GM18498 (cell line): ENCODE data around the gene NUDT3.
"Not testable (repeated sequence)": the region's sequence is repeated elsewhere in the genome, so short reads cannot be mapped to it uniquely, and the experiment has no call there.

Experiments
- ATAC-seq: cut with Tn5 transposase; IDR thresholded peaks from one replicate; pipeline ENCODE4 v1.9.1; 2021; ENCODE audit warnings: mild to moderate bottlenecking, moderate library complexity; ENCODE audit not compliant: unreplicated experiment

NUDT3 gene

DNA sequence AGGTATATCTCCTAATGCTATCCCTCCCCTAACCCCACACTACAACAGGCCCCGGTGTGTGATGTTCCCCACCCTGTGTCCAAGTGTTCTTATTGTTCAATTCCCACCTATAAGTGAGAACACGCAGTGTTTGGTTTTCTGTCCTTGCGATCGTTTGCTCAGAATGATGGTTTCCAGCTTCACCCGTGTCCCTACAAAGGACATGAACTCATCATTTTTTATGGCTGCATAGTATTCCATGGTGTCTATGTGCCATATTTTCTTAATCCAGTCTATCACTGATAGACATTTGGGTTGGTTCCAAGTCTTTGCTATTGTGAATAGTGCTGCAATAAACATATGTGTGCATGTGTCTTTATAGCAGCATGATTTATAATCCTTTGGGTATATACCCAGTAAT is 20.6 kb downstream of the NUDT3 start:
- not testable (repeated sequence) for ATAC-seq

DNA sequence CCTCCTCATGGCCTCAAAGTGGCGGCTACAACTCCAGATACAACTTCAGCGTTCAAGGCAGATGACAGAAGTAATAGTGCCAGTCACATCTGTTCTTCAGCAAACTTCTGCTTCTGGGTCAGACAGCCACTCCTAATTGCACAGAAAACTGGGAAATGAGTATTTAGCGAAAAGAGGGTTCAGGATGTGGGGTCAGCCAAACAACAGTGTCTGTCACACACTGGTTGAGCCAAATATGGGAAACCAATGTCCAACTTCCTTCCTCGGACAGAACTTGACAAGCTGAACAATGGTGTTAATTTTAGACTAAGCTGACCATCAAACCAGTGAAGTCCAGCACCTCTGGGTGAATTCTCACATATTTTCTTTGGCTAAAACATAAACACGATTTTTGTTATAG is 22.1 kb downstream of the NUDT3 start:
- ATAC-seq = no peak

GRCh38 chr6:34369385-34369784 is 23.1 kb downstream of the NUDT3 start:
- ATAC-seq = no peak

- ATAC-seq = no peak
These were observed 25.9 kb downstream of the NUDT3 start for GRCh38 chr6:34366639-34366921.

- ATAC-seq = not testable (repeated sequence)
These were observed 26.5 kb downstream of the NUDT3 start for GRCh38 chr6:34365781-34366638.

DNA sequence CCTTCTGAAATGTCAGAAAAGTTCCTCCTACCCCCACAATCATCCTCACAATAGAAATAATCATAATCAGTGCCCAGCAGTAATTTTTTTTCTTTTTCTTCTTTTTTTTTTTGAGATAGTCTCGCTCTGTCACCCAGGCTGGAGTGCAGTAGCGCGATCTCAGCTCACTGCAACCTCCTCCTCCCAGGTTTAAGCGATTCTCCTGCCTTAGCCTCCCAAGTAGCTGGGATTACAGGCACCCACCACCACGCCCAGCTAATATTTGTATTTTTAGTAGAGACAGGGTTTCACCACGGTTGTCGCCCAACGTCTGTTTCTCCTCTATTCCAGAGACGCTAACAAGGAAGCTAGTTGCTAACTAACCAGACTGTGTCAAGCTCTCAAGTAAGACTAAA is 28.8 kb downstream of the NUDT3 start:
- not testable (repeated sequence) for ATAC-seq

DNA sequence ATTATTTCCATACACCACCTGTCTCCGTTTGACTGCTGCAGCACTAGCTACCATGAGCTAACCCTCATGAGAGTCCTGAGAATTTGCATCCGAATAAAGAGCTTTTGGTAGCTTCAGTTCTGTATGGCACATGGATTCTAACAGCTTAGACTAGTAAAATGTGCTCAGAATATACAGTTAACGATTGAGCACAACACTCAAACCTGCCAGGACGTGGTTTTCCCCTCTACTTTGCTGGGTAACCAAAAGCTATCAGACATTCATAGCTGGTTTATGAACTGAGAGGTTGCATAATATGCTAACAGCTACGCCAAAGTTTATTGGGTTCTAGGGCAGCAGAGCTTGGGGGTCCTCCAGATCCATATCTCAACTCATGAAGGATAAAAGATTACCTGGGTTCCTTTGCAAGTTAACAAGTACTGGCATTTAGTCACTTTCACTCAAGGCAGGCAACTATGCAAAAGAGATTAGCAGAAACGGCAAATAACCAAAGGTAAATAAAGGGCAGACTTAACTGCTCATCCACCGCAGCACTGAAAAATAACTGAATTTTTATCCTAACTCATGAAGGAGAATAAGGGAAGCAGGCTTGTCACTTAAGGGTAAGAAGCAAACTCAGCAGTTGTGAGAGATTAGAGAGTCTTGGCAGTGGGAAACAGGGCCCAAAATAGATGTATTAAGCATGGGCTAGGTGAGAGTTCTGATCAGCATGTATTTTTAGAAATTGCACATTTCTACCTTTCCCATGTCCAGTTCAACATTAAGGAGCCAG is 29.4 kb downstream of the NUDT3 start:
- ATAC-seq = no peak

- ATAC-seq = no peak
These were observed 30.3 kb downstream of the NUDT3 start for GRCh38 chr6:34362176-34362575.

DNA sequence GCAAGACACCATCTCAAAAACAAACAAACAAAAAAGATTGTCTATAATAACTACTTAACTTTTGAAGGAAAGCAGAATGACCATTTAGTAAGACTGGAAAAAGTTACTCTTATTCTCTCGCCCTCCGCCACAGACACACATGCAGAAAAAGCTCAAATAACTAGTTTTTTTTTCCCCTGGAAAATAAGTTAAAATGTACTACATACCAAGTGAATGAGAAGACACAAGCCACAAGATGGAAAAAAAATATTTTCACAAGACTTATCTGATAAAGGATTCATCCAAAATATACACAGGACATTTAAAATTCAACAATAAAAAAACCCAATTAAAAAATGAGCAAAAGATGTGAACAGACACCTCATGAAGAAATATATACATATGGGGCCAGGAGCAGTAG is 31.9 kb downstream of the NUDT3 start:
- no peak for ATAC-seq

DNA sequence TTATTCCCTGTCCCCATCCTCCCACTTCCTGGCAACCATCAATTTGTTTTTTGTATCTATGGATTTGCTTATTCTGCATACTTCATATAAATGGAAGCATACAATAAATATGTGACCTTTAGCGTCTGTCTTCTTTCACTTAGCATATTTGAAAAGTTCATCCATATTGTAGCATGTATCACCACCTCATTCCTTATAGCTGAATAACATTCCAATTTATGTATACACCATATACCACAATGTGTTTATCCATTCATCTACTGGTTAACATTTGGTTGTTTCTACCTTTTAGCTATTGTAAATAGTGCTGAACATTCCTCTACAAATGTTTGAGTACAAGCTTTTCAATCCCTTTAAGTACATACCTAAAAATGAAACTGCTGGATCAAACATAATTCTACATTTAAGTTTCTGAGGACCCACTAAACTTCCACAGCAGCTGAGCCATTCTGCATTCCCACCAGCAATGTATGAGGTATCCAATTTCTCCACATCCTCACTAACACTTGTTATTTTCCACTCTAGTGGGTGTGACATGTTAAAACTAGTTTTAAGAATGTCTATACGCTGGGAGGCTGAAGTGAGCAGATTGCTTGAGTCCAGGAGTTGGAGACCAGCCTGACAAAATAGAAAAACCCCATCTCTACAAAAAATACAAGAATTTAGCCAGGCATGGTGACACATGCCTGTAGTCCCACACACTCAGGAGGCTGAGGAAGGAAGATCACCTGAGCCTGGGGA is 32.9 kb downstream of the NUDT3 start:
- ATAC-seq = no peak

DNA sequence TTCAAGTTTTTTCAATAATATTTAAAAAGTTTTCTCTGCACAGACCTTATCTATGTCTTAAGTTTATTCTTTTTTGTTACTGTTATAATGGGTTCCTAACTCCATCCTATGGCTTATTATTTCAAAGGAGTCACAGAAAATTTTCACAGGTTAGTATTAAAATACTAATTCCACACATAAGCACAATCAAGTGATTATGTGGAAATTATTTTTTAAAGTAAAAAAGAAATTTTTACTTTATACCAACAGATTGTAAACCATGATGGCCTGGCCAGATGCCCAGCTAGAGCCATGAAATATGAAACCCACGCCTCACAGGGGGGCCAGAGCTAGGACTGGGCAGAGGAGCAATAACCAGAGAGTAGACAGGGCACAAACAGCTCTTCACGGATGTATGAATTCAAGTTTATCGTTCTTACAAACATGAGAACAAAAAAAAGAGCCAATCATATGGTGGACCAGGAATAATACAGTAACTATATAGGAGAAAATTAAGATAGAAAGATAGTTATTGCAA is 34.0 kb downstream of the NUDT3 start:
- no peak for ATAC-seq

DNA sequence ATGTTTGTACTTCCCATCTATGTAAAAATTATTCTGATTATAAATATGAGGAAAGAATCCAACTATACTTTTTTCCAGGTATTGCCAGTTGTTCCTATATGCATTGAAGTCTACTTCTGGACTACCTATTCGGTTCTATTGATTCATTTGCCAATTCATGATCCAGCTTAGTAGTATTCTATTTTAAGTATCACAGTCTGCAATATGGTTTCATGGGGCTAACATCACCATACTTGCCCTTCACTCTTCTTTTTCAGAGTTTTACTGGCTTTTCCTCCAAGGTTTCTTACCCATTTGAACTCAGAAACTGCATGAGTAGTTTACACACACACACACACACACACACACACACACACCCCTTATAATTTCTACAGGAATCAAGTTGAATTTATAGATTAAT is 34.5 kb downstream of the NUDT3 start:
- no peak for ATAC-seq

GRCh38 chr6:34355889-34356288 is 36.6 kb downstream of the NUDT3 start:
- no peak for ATAC-seq

- ATAC-seq = not testable (repeated sequence)
These were observed 38.2 kb downstream of the NUDT3 start for GRCh38 chr6:34354230-34354629.

DNA sequence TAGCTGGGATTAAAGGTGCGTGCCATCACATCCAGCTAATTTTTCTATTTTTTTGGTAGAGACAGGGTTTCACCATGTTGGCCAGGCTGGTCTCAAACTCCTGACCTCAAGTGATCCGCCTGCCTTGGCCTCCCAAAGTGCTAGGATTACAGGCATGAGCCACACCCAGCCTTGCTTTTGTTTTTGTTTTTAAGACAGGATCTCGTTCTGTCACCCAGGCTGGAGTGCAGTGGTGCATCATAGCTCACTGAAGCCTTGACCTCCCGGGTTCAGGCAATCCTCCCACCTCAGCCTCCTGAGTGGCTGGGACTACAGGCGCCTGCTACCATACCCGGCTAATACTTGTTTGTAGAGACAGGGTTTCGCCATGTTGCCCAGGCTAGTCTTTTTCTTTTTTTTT is 38.9 kb downstream of the NUDT3 start:
- ATAC-seq = not testable (repeated sequence)

DNA sequence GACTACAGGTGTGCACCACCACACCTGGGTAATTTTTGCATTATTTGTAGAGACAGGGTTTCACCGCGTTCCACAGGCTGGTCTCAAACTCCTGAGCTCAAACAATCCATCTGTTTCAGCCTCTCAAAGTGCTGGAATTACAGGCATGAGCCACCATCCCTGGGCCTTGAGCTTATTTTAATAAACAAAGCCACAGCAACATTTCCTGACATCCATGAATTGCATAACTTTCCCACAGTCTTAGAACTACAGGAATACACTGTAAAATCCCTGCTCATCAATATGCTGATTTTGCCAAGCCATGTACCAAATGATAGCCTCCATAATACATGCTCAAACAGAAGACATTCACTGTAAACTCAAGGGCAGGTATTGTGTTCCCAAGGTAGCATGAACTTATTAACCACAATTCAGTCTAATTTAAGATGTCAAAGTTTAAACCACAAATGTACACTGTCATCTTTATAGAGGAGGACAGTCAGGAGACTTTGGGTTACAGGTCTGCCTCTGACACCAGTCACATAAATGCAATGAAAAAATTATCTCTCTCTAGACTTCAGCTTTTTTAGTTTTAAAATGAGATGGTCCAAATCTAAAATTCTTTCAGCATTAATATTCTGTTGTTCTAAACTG is 40.0 kb downstream of the NUDT3 start:
- ATAC-seq = no peak

DNA sequence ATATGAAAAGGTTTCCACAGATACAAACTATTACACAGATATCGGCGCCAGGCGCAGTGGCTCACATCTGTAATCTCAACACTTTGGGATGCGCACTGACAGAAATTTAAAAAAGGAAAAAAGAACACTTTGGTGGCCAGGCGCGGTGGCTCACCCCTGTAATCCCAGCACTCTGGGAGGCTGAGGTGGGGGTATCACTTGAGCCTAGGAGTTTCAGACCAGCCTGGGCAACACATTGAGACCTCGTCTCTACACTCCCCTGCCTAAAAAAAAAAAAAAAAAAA is 41.6 kb downstream of the NUDT3 start:
- ATAC-seq = no peak

DNA sequence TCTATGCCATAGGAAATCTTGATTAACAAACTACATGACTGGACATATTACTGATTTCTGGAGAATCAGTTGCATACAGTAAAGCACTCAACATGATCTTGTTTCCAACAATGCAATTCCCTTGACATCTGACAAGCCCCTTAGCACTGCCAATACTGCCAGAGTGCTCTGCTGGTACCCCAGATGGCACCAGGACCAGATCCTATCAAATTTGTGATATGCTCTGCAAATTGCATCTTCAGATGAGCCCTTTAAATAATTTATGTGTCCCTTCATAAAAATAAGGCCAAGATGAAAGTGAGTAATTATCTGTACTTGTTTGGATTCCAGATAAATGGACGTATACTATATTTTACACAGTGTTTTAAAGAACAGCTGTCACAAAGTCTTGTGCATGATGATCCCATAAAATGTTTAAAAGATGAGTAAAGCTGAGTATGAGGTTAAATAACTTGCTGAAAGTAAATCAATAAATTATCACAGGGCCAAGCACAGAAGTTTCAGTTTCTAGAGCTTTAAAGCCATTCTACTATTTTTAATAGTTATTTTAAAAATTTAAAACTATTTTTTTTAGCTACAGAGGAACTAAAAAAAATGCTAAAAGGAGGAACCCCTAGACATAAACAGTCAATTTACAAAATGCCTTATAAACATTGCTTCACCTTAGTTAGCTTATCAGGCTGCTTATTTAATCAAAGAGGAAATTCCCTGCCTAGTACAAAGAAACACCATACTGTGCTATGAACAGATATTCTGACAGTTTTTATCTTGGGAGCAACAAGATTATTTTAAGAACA is 42.1 kb downstream of the NUDT3 start:
- no peak for ATAC-seq

DNA sequence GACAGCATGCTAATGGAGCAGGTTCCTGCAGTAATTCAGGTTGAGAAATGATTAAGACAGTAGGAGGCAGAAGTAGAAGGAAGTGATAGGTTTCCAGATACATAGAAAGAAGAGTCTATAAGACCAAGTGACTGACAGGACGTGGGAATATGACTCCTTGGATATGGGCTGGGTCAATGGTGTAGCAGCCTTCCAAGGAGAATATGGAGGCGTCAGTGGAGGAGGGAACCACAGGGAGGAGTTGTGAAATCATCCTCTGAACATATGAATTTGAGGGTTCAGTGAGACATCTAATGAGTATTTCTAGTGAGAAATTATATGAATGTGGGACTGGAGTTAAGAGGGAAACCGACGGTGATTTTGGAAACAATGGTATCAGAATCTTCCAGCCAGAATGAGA is 43.3 kb downstream of the NUDT3 start:
- no peak for ATAC-seq

- ATAC-seq = no peak
These were observed 45.2 kb downstream of the NUDT3 start for GRCh38 chr6:34347303-34347702.
